GM21786 (cell line): ENCODE data around the gene ECSIT.
"Not testable (repeated sequence)": the region's sequence is repeated elsewhere in the genome, so short reads cannot be mapped to it uniquely, and the experiment has no call there.

ENCODE experiments used
- ATAC-seq: cut with Tn5 transposase; IDR thresholded peaks from one replicate; pipeline ENCODE4 v1.9.1; 2021; ENCODE audit not compliant: unreplicated experiment

Gene ECSIT

GRCh38 chr19:11528551-11529341 lies at the start of gene ECSIT:
Gene ECSIT, minus strand, starts transcription at chr19:11529134. Its CDS starts 9,964 bp downstream, at chr19:11519170.
- peak; percentile 96 for ATAC-seq

DNA sequence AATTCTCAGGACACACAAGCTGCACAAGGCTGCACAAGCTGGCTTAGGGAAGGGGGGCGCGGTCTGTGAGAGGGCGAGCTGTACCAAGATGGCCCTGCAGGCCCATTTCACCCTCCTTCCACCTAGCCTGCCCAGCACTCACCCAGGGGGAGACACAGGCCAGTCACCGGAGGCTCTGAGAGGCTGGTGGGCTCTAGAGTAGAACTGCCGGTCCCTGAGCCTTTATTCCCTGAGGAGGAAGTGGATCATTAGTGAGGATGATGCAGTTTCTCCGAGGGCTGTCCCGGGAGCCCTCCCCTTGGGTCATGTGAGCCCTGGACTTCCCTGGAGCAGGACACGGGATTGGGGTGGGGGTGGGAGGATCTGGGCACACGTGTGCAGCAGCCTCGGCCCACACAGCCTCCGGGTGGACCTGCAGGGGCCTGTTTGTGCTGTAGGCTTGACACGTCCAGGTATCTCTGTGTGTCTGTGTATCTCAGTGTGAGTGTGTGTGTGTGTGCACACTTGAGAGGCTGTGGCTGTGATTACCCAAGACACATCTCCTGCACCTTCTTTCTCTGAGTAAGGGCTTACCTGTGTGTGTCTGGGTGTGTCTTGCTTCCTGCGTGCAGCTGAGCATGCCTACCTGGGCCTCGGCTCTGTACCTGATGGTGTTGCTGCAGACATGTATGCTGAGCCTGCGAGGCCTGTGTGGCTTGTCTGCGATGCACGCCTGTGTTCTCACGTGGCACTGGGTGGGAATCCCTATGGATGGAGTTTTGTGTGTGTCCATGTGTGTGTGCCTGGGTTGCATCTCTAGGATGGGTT lies 48.7 kb upstream of the ECSIT start, which contains the start of gene ACP5:
ACP5 (minus strand) TSS at position 195 of the 807 bp plus-strand sequence. CDS start 328 bp downstream, outside the sequence.
- ATAC-seq, result no peak

GRCh38 chr19:11576227-11576626 lies 47.3 kb upstream of the ECSIT start:
- no peak for ATAC-seq

- ATAC-seq, result no peak
These were observed 45.8 kb upstream of the ECSIT start for GRCh38 chr19:11574689-11575088.

DNA sequence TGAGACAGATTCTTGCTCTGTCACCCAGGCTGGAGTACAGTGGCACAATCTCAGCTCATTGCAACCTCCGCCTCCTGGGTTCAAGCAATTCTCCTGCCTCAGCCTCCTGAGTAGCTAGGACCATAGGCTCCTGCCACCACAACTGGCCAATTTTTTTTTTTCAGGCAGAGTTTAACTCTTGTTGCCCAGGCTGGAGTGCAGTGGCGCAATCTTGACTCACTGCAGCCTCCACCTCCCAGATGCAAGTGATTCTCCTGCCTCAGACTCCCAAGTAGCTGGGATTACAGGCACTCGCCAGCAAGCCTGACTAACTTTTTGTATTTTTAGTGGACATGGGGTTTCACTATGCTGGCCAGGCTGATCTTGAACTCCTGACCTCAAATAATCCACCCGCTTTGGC lies 44.8 kb upstream of the ECSIT start:
- ATAC-seq, result not testable (repeated sequence)

DNA sequence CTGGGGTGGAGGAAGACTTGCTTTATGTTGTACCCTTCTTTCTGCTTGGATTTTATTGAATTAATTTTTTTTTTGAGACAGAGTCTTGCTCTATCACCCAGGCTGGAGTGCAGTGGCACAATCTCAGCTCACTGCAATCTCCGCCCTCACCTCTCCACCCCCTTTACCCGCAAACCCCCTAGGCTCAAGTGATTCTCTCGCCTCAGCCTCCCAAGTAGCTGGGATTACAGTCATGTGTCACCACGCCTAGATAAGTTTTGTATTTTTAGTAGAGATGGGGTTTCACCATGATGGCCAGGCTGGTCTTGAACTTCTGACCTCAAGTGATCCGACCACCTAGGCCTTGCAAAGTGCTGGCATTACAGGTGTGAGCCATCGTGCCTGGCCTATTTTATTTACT lies 44.4 kb upstream of the ECSIT start:
- ATAC-seq, result not testable (repeated sequence)

DNA sequence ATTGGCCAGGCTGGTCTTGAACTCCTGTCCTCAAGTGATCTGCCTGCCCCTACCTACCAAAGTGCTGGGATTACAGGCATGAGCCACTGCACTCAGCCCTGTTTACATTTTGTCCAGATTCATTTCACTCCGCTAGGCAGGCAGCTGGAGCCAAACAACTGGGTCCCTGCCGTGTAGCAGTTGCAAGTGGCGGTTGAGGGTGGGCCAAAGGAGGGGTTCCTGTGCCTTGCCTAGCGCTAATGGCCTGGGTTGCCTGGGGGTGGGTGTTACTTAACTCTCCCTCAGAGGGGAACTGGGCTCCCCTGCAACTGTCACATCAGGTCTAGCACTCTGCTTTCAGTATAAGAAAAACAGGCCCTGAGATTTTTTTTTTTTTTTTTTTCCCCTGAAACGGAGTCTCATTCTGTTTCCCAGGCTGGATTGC lies 41.1 kb upstream of the ECSIT start:
- ATAC-seq, result no peak

GRCh38 chr19:11566164-11566563 lies 37.2 kb upstream of the ECSIT start:
- no peak for ATAC-seq

DNA sequence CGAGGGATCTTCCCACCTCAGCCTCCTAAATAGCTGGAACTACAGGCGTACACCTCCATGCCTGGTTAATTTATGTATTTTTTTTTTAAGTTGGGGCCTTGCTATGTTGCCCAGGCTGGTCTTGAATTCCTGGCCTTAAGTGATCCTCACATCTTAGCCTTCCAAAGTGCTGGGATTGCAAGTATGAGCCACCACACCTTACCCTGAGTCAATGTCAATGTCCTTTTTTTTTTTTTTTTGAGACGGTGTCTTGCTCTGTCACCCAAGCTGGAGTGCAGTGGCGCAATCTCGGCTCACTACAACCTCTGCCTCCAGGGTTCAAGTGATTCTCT lies 36.7 kb upstream of the ECSIT start:
- not testable (repeated sequence) for ATAC-seq

DNA sequence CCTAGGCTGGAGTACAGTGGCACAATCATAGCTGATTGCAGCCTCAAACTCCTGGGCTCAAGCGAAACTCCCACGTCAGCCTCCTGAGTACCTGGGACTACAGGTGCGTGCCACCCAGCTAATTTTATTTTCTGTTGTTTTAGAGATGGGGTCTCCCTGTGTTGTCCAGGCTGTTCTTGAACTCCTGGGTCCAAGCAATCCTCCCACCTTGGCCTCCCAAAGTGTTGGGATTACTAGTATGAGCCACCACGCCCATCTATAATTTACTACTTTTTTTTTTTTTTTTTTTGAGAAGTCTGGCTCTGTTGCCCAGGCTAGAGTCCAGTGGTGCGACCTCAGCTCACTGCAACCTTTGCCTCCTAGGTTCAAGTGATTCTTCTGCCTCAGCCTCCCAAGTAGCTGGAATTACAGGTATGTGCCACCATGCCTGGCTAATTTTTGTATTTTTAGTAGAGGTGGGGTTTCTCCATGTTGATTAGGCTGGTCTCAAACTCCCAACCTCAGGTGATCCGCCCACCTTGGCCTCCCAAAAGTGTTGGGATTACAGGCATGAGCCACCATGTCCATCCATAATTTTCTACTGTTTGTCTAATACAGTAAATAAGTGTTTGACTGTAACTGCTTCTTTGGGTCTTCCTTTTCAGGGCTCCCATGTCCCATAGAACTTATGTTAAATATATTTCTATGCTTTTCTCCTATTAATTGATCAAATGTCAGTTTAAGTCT lies 35.3 kb upstream of the ECSIT start:
- ATAC-seq, result not testable (repeated sequence)

DNA sequence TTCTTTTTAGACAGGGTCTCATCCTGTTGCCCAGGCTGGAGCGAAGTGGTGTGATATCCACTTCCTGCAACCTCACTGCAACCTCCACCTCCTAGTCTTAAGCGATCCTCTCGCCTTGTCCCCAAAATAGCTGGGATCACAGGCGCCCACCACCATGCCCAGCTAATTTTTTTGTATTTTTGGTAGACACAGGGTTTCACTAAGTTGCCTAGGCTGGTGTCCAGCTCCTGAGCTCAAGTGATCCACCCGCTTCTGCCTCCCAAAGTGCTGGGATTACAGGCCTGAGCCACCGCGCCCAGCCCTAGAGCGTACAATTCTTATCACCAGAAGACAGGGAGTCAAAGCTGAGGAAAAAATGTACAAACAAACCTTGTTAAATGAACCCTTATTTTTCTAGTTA lies 34.6 kb upstream of the ECSIT start:
- ATAC-seq, result no peak

DNA sequence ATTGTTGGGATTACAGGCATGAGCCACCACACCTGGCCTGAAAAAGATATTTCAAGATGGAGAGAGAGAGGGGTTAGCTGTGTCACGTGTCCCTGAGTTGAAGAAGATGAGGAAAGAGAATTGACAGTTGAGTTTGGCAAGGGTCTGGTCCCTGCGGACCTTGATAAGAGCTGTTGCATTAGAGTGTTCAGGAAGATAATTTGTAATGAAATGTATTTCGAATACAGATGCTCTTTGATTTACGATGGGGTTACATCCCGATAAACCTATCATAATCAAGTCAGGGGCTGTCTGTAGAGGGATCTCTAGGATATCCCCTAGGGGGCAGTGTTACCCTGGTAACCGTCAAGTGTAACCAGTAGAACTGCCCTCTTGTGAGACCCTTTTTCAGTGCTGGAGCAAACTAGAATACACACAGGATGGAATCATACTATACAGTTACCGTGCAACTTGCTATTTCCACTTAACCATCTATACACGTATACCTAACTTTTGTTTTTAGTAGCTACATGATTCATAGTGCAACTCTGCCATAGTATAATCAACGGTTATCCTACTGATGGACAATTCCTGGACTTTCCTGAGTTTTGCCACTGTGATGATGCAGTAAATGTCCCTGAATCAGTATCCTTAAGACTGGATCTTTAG lies 31.6 kb upstream of the ECSIT start:
- ATAC-seq, result no peak

- peak; percentile 70 for ATAC-seq
These were observed 30.2 kb upstream of the ECSIT start, which contains the start of gene ELOF1 for GRCh38 chr19:11558881-11559828. Gene ELOF1, minus strand, starts transcription at chr19:11559230. Its CDS starts 4,883 bp downstream, at chr19:11554347.

GRCh38 chr19:11556634-11557420 lies 27.9 kb upstream of the ECSIT start:
- no peak for ATAC-seq

- ATAC-seq, result no peak
These were observed 26.3 kb upstream of the ECSIT start for GRCh38 chr19:11555246-11555645.

GRCh38 chr19:11554160-11554559 lies 25.2 kb upstream of the ECSIT start:
- ATAC-seq, result no peak

DNA sequence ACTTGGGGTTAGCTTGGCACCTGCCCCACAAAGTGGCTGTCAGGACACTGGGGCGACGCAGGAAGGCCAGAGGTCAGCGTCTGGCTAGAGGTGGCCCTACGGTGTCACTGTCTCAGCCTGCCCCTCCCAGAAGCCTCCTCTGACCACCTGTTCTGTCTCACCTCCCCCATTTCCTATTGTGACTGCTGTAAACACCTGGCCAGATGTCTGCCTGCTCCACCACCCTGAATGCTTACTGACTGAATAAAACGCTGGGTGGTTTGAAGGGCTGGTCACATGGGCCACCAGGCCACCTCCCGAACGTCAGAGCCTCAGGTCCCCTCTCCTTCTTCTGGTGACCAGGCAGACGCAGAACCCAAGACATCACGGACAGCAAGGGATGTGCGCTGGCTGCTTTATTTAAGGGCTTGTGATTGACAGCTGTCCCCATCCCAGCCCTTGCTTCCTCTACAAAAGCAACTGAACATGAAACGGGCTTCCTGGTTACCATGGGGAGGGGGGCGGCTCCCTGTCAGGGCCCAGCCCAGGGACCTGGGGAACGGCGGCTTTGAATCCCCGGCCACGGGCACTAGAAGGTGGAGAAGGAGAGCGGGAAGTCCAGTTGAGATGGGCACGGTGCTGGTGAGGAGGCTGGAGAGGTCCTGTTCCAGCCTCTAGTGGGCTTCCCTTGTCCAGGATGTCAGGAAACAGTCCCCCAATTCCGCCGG lies 23.9 kb upstream of the ECSIT start:
- ATAC-seq, result no peak

DNA sequence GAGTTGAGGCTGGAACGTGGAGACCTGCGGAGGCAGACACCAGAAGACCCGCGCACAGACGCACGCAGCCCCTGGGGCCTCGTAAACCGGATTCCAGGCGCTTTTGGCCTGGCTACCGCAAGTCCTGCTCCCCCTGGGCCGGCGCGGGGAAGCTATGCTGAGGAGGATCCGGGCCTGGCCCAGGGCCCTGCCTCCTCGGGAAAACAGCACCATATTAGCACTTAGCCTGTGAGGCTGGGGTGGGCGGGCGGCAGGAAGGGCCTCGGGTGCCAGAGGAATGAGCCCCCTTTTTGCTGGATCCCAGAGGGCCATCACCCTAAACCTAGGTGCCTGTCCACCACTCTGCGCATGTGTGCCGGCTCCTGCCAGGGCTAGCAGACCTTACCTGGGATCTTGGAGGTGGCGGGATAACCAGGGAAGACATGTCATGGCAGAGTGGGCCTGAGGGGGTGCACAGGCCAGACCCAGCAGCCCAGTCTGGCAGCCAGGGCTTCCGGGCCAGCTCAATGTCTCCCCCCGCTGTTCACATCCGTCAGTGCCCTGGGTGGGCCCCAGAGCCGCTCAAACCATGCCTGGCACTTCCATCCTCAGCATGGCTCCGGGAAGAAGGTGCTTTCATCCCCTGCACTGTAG lies 22.8 kb upstream of the ECSIT start:
- ATAC-seq, result no peak
